HEK293 (cell line): ENCODE measurements around the gene GLMP.

ENCODE experiments used
- CTCF ChIA-PET: fragments of 350-600 bp; formaldehyde crosslinking; extraction: SDS; loops from one replicate; lab custom pipeline; 2021; ENCODE audit warnings: antibody characterized with exemption; lab: Yijun Ruan, JAX
- POLR2A ChIA-PET: fragments of 300-600 bp; formaldehyde crosslinking; extraction: SDS; loops from one replicate; lab custom pipeline; 2020; ENCODE audit warnings: antibody characterized with exemption, inconsistent platforms; lab: Yijun Ruan, JAX
- H3K27ac ChIP-seq: fragments of 200-500 bp; sonication (Bioruptor generic); 2 replicates; pipeline ENCODE4 v1.5.1; 2014; ENCODE audit warnings: low read depth, low read length, control low read depth, inconsistent platforms; ENCODE audit errors: extremely low read depth
- H3K36me3 ChIP-seq, 2 experiments: fragments of 200-500 bp in 1 of 2; sonication (Bioruptor generic) in 1 of 2; 1 replicate in 1 of 2; 2 replicates in 1 of 2; pipeline ENCODE4 v1.5.1; 2014 to 2017; ENCODE audit warnings: inconsistent platforms in 2 of 2, low read length in 2 of 2; ENCODE audit not compliant: control insufficient read depth in 2 of 2, insufficient read depth in 1 of 2
- H3K4me1 ChIP-seq: fragments of 200-500 bp; sonication (Bioruptor generic); 2 replicates; pipeline ENCODE4 v1.5.1; 2014; ENCODE audit warnings: mild to moderate bottlenecking, low read length, inconsistent platforms; ENCODE audit not compliant: control insufficient read depth, insufficient read depth
- H3K4me3 ChIP-seq: 2 replicates; pipeline ENCODE4 v1.5.1; 2011; ENCODE audit warnings: low read depth, mild to moderate bottlenecking, control low read depth, low read length, moderate library complexity
- H3K9me3 ChIP-seq: fragments of 200-500 bp; sonication (Bioruptor generic); 2 replicates; pipeline ENCODE4 v1.5.1; 2014; ENCODE audit warnings: low read depth, low read length, inconsistent platforms; ENCODE audit not compliant: control insufficient read depth, insufficient read depth
- IKZF3 ChIP-seq: fragments of 450-650 bp; IDR thresholded peaks from 2 replicates; pipeline ENCODE4 v1.5.0; 2018; ENCODE audit warnings: missing biosample characterization, mild to moderate bottlenecking, missing genetic modification characterization, moderate library complexity
- KLF17 ChIP-seq: fragments of 450-650 bp; formaldehyde crosslinking; IDR thresholded peaks from 2 replicates; pipeline ENCODE4 v1.5.1; 2016; ENCODE audit warnings: missing biosample characterization, missing genetic modification characterization
- OVOL3 ChIP-seq: fragments of 450-650 bp; formaldehyde crosslinking; IDR thresholded peaks from 2 replicates; pipeline ENCODE4 v1.5.1; 2016; ENCODE audit warnings: missing biosample characterization, missing genetic modification characterization
- REPIN1 ChIP-seq: fragments of 450-650 bp; formaldehyde crosslinking; IDR thresholded peaks from 2 replicates; pipeline ENCODE4 v1.5.1; 2017; ENCODE audit warnings: missing biosample characterization, missing genetic modification characterization, low read depth
- YY2 ChIP-seq: fragments of 450-650 bp; formaldehyde crosslinking; IDR thresholded peaks from 2 replicates; pipeline ENCODE4 v1.5.1; 2016; ENCODE audit warnings: missing biosample characterization, missing genetic modification characterization
- ZBTB21 ChIP-seq: fragments of 450-650 bp; formaldehyde crosslinking; IDR thresholded peaks from 2 replicates; pipeline ENCODE4 v1.5.1; 2017; ENCODE audit warnings: missing biosample characterization, missing genetic modification characterization
- ZBTB8A ChIP-seq: fragments of 450-650 bp; formaldehyde crosslinking; IDR thresholded peaks from 2 replicates; pipeline ENCODE4 v1.5.1; 2016; ENCODE audit warnings: missing biosample characterization, missing genetic modification characterization
- ZFHX2 ChIP-seq: fragments of 450-650 bp; formaldehyde crosslinking; conservative IDR thresholded peaks from 2 replicates; pipeline ENCODE4 v1.5.1; 2016; ENCODE audit warnings: missing biosample characterization, missing genetic modification characterization
- ZNF114 ChIP-seq: fragments of 450-650 bp; formaldehyde crosslinking; IDR thresholded peaks from 2 replicates; pipeline ENCODE4 v1.5.0; 2017; ENCODE audit warnings: missing biosample characterization, missing genetic modification characterization
- ZNF155 ChIP-seq: fragments of 450-650 bp; formaldehyde crosslinking; IDR thresholded peaks from 2 replicates; pipeline ENCODE4 v1.5.1; 2016; ENCODE audit warnings: missing biosample characterization, missing genetic modification characterization
- ZNF18 ChIP-seq: fragments of 450-650 bp; formaldehyde crosslinking; IDR thresholded peaks from 2 replicates; pipeline ENCODE4 v1.5.1; 2016; ENCODE audit warnings: missing biosample characterization, missing genetic modification characterization
- ZNF311 ChIP-seq: fragments of 450-650 bp; formaldehyde crosslinking; IDR thresholded peaks from 2 replicates; pipeline ENCODE4 v1.5.1; 2017; ENCODE audit warnings: missing biosample characterization, missing genetic modification characterization, borderline replicate concordance
- ZNF391 ChIP-seq: fragments of 450-650 bp; formaldehyde crosslinking; IDR thresholded peaks from 2 replicates; pipeline ENCODE4 v1.5.1; 2016; ENCODE audit warnings: low read depth, missing biosample characterization, missing genetic modification characterization, borderline replicate concordance
- ZNF416 ChIP-seq: fragments of 450-650 bp; formaldehyde crosslinking; IDR thresholded peaks from 2 replicates; pipeline ENCODE4 v1.5.1; 2016; ENCODE audit warnings: missing biosample characterization, missing genetic modification characterization
- ZNF423 ChIP-seq: fragments of 450-650 bp; formaldehyde crosslinking; IDR thresholded peaks from 2 replicates; pipeline ENCODE4 v1.5.1; 2016; ENCODE audit warnings: missing biosample characterization, missing genetic modification characterization
- ZNF529 ChIP-seq: fragments of 450-650 bp; formaldehyde crosslinking; IDR thresholded peaks from 2 replicates; pipeline ENCODE4 v1.5.1; 2017; ENCODE audit warnings: missing genetic modification characterization, missing biosample characterization; ENCODE audit not compliant: insufficient replicate concordance
- ZNF558 ChIP-seq: fragments of 450-650 bp; formaldehyde crosslinking; IDR thresholded peaks from 2 replicates; pipeline ENCODE4 v1.5.1; 2016; ENCODE audit warnings: missing biosample characterization, missing genetic modification characterization
- ZNF571 ChIP-seq: fragments of 450-650 bp; formaldehyde crosslinking; IDR thresholded peaks from 2 replicates; pipeline ENCODE4 v1.5.0; 2017; ENCODE audit warnings: missing biosample characterization, missing genetic modification characterization
- ZNF658 ChIP-seq: fragments of 450-650 bp; formaldehyde crosslinking; IDR thresholded peaks from 2 replicates; pipeline ENCODE4; 2016; ENCODE audit warnings: missing biosample characterization, missing genetic modification characterization
- ZNF670 ChIP-seq: fragments of 450-650 bp; formaldehyde crosslinking; IDR thresholded peaks from 2 replicates; pipeline ENCODE4 v1.5.1; 2016; ENCODE audit warnings: missing biosample characterization, missing genetic modification characterization, low read depth
- ZNF747 ChIP-seq: fragments of 450-650 bp; formaldehyde crosslinking; IDR thresholded peaks from 2 replicates; pipeline ENCODE4 v1.5.1; 2016; ENCODE audit warnings: missing biosample characterization, missing genetic modification characterization
- ZNF792 ChIP-seq: fragments of 450-650 bp; formaldehyde crosslinking; IDR thresholded peaks from 2 replicates; pipeline ENCODE4 v1.5.1; 2016; ENCODE audit warnings: missing biosample characterization, missing genetic modification characterization
- ZSCAN30 ChIP-seq: fragments of 450-650 bp; IDR thresholded peaks from 2 replicates; pipeline ENCODE4 v1.5.1; 2018; ENCODE audit warnings: missing biosample characterization, mild to moderate bottlenecking, missing genetic modification characterization, moderate library complexity

GLMP gene

GRCh38 chr1:156303241-156303640 lies 7.8 kb upstream of the GLMP start:
- Histone ChIP-seq H3K36me3 (peaks cover 33 to 37% of the 10 kb centered on the region in 2 experiments), H3K4me1 (no peaks in the 10 kb centered on the region), H3K4me3 (no peak overlapping the region), H3K27ac (no peak overlapping the region), H3K9me3 (no peaks in the 10 kb centered on the region)
- ChIA-PET POLR2A (interaction anchor here (0.7 kb wide), 1 partner anchor 12 kb away, joined by 3 read pairs; no protein-coding TSS in a partner anchor), CTCF (interaction anchor here (0.7 to 1.2 kb wide), 3 partner anchors 13 to 78 kb away, joined by 3 to 9 read pairs (median 5); no protein-coding TSS in a partner anchor)
- no peak for TF ChIP-seq ZSCAN30 (tag by site-specific recombination)
- TF ChIP-seq ZNF670: no peak
- TF ChIP-seq ZFHX2 (tag by site-specific recombination): no peak
- TF ChIP-seq YY2 (tag by site-specific recombination): no peak
- TF ChIP-seq ZNF423 (tag by site-specific recombination): no peak
- TF ChIP-seq ZNF571: no peak
- no peak for TF ChIP-seq ZNF558 (tag by site-specific recombination)
- no peak for TF ChIP-seq IKZF3 (tag by site-specific recombination)
- TF ChIP-seq KLF17 (tag by site-specific recombination): no peak
- TF ChIP-seq ZNF747 (tag by site-specific recombination): no peak
- no peak for TF ChIP-seq ZNF114 (tag by site-specific recombination)
- no peak for TF ChIP-seq ZNF792 (tag by site-specific recombination)
- TF ChIP-seq ZNF391 (tag by site-specific recombination): no peak
- no peak for TF ChIP-seq ZNF416
- no peak for TF ChIP-seq ZBTB8A
- TF ChIP-seq ZBTB21: no peak
- no peak for TF ChIP-seq ZNF311 (tag by site-specific recombination)
- TF ChIP-seq ZNF155 (tag by site-specific recombination): no peak
- no peak for TF ChIP-seq ZNF529 (tag by site-specific recombination)
- TF ChIP-seq ZNF658 (tag by site-specific recombination): no peak

GRCh38 chr1:156298852-156299357 lies 3.4 kb upstream of the GLMP start, which contains the start of gene VHLL:
Gene VHLL, minus strand, starts transcription at chr1:156299307. Its CDS starts 118 bp downstream, at chr1:156299189.
- Histone ChIP-seq H3K4me3 (no peak within 1 kb of the TSS), H3K9me3 (no peaks in the 10 kb centered on the region), H3K36me3 (peaks cover under 1 to 13% of the 10 kb centered on the region in 2 experiments; a peak in 2 of 3 replicates)
- CTCF ChIA-PET: interaction anchor here (1.0 kb wide), 1 partner anchor 21 kb away, joined by 3 read pairs; no protein-coding TSS in a partner anchor
- TF ChIP-seq OVOL3 (no peak), ZNF18 (no peak), REPIN1 (tag by site-specific recombination) (no peak)
- TF ChIP-seq, all 188 proteins: peak for 0
- POLR2A ChIA-PET: no interaction called here
- H3K27ac ChIP-seq: no peak within 1 kb of the TSS
- peaks cover 3% of the 10 kb centered on the region; the same call in 1 of the 2 replicates for H3K4me1 ChIP-seq
